GM18519 (cell line): ENCODE data around the gene NCOA7.

Source experiments
- ATAC-seq: cut with Tn5 transposase; IDR thresholded peaks from one replicate; pipeline ENCODE4 v1.9.1; 2021; ENCODE audit warnings: mild to moderate bottlenecking, moderate library complexity; ENCODE audit not compliant: unreplicated experiment, low FRiP score

Gene NCOA7

GRCh38 chr6:125858427-125859320 is 67.9 kb downstream of the NCOA7 start:
- no peak for ATAC-seq

- ATAC-seq: no peak
These were observed 69.0 kb downstream of the NCOA7 start for GRCh38 chr6:125859727-125860126.

- ATAC-seq: no peak
These were observed 72.3 kb downstream of the NCOA7 start for GRCh38 chr6:125863023-125863422.

GRCh38 chr6:125865015-125865414 is 74.3 kb downstream of the NCOA7 start:
- no peak for ATAC-seq

- ATAC-seq: no peak
These were observed 75.7 kb downstream of the NCOA7 start for GRCh38 chr6:125866433-125866832.

GRCh38 chr6:125867483-125867942 is 76.8 kb downstream of the NCOA7 start:
- ATAC-seq: no peak

GRCh38 chr6:125868252-125868651 is 77.5 kb downstream of the NCOA7 start:
- no peak for ATAC-seq

GRCh38 chr6:125868678-125869395 is 78.1 kb downstream of the NCOA7 start:
- no peak for ATAC-seq

GRCh38 chr6:125869427-125869826 is 78.7 kb downstream of the NCOA7 start:
- ATAC-seq: no peak

GRCh38 chr6:125871365-125871764 is 80.6 kb downstream of the NCOA7 start:
- no peak for ATAC-seq

- ATAC-seq: no peak
These were observed 81.6 kb downstream of the NCOA7 start for GRCh38 chr6:125872259-125872921.

GRCh38 chr6:125882243-125882642 is 91.5 kb downstream of the NCOA7 start:
- no peak for ATAC-seq

GRCh38 chr6:125884634-125885371 is 94.0 kb downstream of the NCOA7 start:
- ATAC-seq: no peak

GRCh38 chr6:125886021-125886420 is 95.3 kb downstream of the NCOA7 start:
- no peak for ATAC-seq

- no peak for ATAC-seq
These were observed 96.2 kb downstream of the NCOA7 start for GRCh38 chr6:125886914-125887313.

GRCh38 chr6:125887372-125887771 is 96.6 kb downstream of the NCOA7 start:
- ATAC-seq: no peak

- ATAC-seq: no peak
These were observed 98.4 kb downstream of the NCOA7 start for GRCh38 chr6:125888989-125889656.

- no peak for ATAC-seq
These were observed 109.0 kb downstream of the NCOA7 start for GRCh38 chr6:125899726-125900182.

GRCh38 chr6:125904871-125905270 is 114.1 kb downstream of the NCOA7 start:
- no peak for ATAC-seq
